Stimulated activated naive CD8-positive, alpha-beta T cell treated with anti-CD3 and anti-CD28 coated beads, Interleukin-15, Interleukin-2, amounts not matched to agents 100 ng/mL and 50 ng/mL, for 24 hours (primary cell): ENCODE results near the gene TNFRSF18.
A peak's percentile ranks its signal among the peaks of the same experiment; 100 is the strongest.

Experiments used
- H3K27ac Mint-ChIP-seq: one replicate; pipeline ENCODE4 v1.8.0; 2021; ENCODE audit warnings: mild to moderate bottlenecking, mixed read lengths
- H3K27me3 Mint-ChIP-seq: one replicate; pipeline ENCODE4 v1.8.0; 2021; ENCODE audit warnings: mixed read lengths
- H3K36me3 Mint-ChIP-seq: one replicate; pipeline ENCODE4 v1.8.0; 2021; ENCODE audit warnings: low read depth, mixed read lengths
- H3K4me1 Mint-ChIP-seq: one replicate; pipeline ENCODE4 v1.8.0; 2021; ENCODE audit warnings: low read depth, mixed read lengths
- H3K4me3 Mint-ChIP-seq: one replicate; pipeline ENCODE4 v1.8.0; 2021; ENCODE audit warnings: mild to moderate bottlenecking, mixed read lengths
- H3K9me3 Mint-ChIP-seq: one replicate; pipeline ENCODE4 v1.8.0; 2021; ENCODE audit warnings: mixed read lengths

Gene TNFRSF18

DNA sequence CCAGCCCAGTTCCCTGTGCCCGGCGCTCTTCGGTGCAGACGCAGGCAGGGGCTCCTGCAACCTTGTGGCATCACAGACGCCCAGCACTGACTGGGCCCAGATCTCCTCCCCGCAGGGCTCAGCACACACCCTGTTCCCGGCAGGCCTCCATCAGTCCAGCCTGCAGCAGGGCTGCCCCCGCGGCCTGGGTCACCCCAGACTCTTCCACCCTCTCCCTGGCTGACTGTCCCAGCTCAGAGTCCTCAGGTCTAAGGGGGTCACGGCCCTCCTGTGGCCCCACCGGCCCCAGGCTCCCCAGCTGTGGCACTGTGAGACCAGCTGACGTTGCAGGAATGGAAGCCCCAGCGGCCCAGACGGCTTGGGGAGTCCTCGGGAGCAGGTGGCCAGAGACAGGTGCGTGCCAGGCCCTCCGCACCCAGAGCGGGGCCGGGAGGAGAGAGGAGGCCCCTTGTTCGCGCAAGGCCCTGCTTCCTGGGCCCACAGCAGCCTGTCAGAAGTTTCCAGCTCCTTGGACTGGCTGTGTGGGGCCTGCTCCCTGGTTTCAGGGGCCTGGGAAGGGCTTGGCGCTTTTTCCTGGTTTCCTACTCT lies 29.9 kb upstream of the TNFRSF18 start:
- peaks cover 15% of the 10 kb centered on the region for H3K4me1 Mint-ChIP-seq
- no peak overlapping the region for H3K27ac Mint-ChIP-seq
- H3K9me3 Mint-ChIP-seq, result no peaks in the 10 kb centered on the region
- H3K36me3 Mint-ChIP-seq, result peaks cover 15% of the 10 kb centered on the region
- H3K27me3 Mint-ChIP-seq, result no peaks in the 10 kb centered on the region
- no peak overlapping the region for H3K4me3 Mint-ChIP-seq

DNA sequence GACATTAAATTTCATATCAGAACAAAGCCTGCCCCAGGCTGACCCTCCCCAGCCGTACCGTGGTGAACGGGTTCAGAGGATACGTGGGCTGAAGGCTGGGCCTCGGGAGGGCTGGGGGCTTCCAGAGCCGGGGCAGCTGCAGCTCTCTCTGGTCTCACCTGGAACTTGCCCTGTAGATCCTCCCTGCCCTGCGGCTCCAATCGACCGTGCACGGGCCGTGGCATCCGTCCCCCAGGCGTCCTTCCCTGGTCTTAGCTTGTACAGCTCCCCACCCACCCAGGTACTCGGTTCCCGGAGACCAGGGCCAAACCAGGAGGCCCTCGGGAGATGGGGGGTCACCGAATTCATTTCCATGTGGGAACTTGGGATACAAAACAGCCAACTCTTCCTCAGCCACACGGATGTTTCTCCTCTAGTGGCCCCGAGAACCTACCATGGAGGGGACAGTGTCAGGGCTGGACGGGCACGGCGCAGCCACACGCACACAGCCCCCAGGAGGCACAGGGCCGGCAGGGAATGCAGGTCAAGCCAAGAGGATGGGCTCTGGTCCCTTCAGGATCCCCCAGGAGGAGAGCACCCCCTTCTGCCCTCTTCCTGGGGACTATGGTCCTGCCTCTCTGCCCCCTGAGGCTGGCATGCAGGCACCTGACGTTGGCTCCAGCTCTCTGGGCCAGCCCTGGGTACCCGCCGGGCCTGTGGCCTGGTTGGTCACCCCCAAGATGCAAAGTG lies 28.8 kb upstream of the TNFRSF18 start:
- peaks cover 26% of the 10 kb centered on the region for H3K4me1 Mint-ChIP-seq
- H3K9me3 Mint-ChIP-seq, result no peaks in the 10 kb centered on the region
- no peak overlapping the region for H3K4me3 Mint-ChIP-seq
- peaks cover 19% of the 10 kb centered on the region for H3K36me3 Mint-ChIP-seq
- H3K27me3 Mint-ChIP-seq, result no peaks in the 10 kb centered on the region
- no peak overlapping the region for H3K27ac Mint-ChIP-seq

DNA sequence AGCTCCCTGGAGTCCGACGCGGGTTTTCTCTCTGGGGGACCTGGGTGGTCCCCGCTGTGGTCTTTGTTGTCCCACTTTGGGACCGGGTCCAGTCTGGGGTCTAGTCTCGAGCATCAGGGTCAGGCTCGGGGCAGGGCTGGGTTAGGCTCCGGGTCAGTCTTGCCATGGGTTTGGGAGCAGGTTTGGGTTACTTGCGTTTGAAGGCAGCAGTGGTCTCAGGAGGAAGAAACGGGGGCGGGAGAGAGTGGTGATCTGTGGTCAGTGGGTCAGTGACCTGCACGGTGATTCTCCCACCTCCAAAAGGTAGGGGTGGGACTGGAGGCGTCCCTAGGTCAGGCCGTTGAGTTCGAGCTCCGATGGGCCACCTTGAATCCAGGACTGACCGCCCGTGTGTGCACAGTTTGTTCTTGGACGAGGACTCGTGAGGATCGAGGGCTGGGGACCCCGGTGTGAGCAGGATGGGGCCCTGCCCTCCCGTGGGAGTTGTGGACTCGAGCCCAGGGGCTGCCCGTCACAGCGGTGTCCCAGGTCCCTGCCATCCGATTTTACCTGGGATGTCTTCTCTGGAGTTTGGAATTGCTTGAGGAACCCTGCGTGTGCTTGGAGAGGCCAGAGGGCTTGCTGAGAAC lies 27.9 kb upstream of the TNFRSF18 start:
- H3K36me3 Mint-ChIP-seq, result peaks cover 26% of the 10 kb centered on the region
- H3K27ac Mint-ChIP-seq, result peak overlapping the region; percentile 95
- no peaks in the 10 kb centered on the region for H3K27me3 Mint-ChIP-seq
- peaks cover 35% of the 10 kb centered on the region for H3K4me1 Mint-ChIP-seq
- H3K4me3 Mint-ChIP-seq, result peak overlapping the region; percentile 84
- H3K9me3 Mint-ChIP-seq, result no peaks in the 10 kb centered on the region

DNA sequence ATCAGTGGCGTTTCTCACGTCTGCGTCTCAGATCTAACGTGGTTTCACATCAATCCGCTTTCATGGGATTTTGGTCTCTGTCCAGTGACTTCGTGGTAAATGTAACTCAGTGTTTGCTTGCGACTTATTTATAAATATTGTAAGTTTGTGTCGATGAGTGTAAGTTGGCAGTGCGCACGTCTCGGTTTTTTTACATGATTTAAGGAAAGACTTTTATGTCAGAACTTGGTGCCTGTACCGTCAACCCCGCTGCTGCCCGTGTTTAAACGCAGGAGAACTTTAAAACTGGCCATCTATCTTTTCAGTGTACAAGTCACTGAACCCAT lies 27.1 kb upstream of the TNFRSF18 start:
- H3K9me3 Mint-ChIP-seq, result no peaks in the 10 kb centered on the region
- no peaks in the 10 kb centered on the region for H3K27me3 Mint-ChIP-seq
- H3K4me3 Mint-ChIP-seq, result peak overlapping the region; percentile 84
- peak overlapping the region; percentile 95 for H3K27ac Mint-ChIP-seq
- H3K4me1 Mint-ChIP-seq, result peaks cover 41% of the 10 kb centered on the region
- H3K36me3 Mint-ChIP-seq, result peaks cover 32% of the 10 kb centered on the region

DNA sequence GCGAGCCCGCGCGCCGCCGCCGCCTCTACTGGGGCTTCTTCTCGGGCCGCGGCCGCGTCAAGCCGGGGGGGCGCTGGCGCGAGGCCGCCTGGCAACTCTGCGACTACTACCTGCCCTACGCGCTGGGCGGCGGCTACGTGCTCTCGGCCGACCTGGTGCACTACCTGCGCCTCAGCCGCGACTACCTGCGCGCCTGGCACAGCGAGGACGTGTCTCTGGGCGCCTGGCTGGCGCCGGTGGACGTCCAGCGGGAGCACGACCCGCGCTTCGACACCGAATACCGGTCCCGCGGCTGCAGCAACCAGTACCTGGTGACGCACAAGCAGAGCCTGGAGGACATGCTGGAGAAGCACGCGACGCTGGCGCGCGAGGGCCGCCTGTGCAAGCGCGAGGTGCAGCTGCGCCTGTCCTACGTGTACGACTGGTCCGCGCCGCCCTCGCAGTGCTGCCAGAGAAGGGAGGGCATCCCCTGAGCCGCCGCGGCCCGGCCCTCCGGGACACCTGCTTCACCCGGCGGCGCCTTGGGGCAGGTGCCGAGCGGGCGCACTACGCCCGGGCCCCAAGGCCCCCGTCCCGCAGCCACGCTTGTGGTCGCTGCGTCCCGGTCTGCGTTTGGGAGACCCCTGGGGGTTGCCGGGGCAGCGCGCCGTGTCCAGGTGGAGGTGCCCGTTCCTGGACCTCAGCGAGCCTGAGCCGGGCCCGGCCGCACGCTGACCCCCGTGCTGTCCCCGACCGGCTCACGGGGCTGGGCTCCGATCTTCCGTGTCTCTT lies 26.6 kb upstream of the TNFRSF18 start:
- Mint-ChIP-seq H3K4me3 (peak overlapping the region; percentile 84), H3K36me3 (peaks cover 34% of the 10 kb centered on the region), H3K9me3 (no peaks in the 10 kb centered on the region), H3K27me3 (no peaks in the 10 kb centered on the region), H3K27ac (peak overlapping the region; percentile 95), H3K4me1 (peaks cover 42% of the 10 kb centered on the region)

DNA sequence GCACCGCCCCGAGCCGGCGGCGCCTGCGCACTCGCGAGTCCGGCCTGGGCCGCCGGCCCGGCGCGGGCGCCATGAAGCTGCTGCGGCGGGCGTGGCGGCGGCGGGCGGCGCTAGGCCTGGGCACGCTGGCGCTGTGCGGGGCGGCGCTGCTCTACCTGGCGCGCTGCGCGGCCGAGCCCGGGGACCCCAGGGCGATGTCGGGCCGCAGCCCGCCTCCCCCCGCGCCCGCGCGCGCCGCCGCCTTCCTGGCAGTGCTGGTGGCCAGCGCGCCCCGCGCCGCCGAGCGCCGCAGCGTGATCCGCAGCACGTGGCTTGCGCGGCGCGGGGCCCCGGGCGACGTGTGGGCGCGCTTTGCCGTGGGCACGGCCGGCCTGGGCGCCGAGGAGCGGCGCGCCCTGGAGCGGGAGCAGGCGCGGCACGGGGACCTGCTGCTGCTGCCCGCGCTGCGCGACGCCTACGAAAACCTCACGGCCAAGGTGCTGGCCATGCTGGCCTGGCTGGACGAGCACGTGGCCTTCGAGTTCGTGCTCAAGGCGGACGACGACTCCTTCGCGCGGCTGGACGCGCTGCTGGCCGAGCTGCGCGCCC lies 25.9 kb upstream of the TNFRSF18 start, which contains the start of gene B3GALT6:
B3GALT6 (plus strand) TSS at position 30 of the 588 bp plus-strand sequence; CDS start at position 72, 42 bp downstream.
- Mint-ChIP-seq H3K4me3 (peak within 1 kb of the TSS; percentile 94), H3K27me3 (no peaks in the 10 kb centered on the region), H3K4me1 (peaks cover 42% of the 10 kb centered on the region), H3K9me3 (no peaks in the 10 kb centered on the region), H3K27ac (peak within 1 kb of the TSS; percentile 86), H3K36me3 (peaks cover 34% of the 10 kb centered on the region)

DNA sequence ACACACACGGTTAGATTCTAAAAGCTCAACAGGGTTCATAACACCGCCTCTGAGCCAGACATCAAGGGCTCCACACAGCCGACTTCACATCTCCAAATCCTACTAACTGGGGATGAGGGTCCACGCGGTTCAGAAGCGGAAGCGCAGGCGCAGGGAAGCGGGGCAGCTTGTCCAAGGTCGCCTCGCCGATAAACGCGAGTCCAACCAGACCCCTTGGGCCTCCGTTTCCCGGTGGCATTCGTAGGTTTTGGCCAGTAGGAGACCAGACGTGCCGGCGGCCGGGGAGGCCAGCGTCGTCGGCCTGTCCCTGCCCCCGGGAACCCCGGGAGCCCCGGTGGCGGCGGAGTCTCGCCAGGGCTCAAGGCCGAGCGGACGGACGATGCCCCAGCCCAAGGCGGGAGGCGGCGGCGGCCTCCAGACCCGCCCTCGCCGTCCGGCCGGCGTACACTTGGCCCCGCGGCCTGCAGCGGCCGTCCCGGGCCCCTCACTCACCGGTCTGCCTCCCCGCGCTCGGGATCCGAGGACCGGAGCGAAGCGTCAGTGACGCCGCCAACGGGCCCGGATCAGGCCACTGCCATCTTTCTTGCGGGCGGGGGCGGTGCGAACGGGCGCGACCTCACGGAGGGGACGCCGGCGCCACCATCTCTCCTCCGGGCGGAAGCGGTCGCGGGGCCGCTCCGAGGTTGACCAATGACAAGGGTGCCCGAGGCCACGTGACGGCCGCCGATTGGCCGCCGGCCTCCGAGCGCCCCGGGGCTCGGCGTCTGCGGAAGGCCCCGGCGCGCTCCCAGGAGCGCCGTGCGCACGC lies 25.2 kb upstream of the TNFRSF18 start, which contains the start of gene SDF4:
SDF4 (minus strand) TSS at position 602 of the 808 bp plus-strand sequence. CDS start 3,229 bp downstream, outside the sequence.
- Mint-ChIP-seq H3K27me3 (no peaks in the 10 kb centered on the region), H3K9me3 (no peaks in the 10 kb centered on the region), H3K27ac (peak within 1 kb of the TSS; percentile 86), H3K36me3 (peaks cover 34% of the 10 kb centered on the region), H3K4me1 (peaks cover 42% of the 10 kb centered on the region), H3K4me3 (peak within 1 kb of the TSS; percentile 94)

DNA sequence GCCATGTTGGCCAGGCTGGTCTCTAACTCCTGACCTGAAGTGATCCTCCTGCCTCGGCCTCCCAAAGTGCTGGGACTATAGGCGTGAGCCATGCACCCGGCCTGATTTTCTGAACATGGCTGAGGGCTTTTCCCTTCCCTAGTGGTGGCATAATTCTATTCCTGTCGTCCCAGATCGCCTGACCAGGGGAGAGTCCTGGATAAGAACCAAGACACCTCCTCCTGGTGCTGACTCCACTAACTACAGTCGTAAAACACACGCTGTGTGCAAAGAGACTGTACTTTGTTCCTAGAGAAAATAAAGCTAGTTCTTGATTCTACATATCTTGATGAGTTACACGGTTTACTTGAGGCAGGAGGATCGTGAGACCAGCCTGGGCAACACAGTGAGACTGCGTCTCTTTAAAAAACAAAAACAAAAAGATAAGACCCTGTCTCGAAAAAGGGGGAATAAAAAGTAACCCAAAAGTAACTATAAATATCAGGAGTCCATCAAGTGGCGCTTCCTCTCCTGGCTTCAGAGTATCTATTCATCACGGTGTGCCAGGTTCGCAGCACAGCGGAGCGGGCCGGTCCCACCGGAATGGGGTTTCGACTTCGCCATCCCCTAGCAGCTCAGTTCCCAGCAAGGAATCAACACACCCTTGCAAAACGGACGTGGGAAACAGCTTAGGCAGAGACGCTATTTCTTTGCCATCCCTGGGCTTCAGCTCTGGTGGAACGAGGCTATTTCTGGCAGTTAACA lies 24.4 kb upstream of the TNFRSF18 start:
- no peaks in the 10 kb centered on the region for H3K27me3 Mint-ChIP-seq
- H3K36me3 Mint-ChIP-seq, result peaks cover 40% of the 10 kb centered on the region
- peaks cover 42% of the 10 kb centered on the region for H3K4me1 Mint-ChIP-seq
- H3K27ac Mint-ChIP-seq, result peak overlapping the region; percentile 86
- no peaks in the 10 kb centered on the region for H3K9me3 Mint-ChIP-seq
- H3K4me3 Mint-ChIP-seq, result peak overlapping the region; percentile 94

DNA sequence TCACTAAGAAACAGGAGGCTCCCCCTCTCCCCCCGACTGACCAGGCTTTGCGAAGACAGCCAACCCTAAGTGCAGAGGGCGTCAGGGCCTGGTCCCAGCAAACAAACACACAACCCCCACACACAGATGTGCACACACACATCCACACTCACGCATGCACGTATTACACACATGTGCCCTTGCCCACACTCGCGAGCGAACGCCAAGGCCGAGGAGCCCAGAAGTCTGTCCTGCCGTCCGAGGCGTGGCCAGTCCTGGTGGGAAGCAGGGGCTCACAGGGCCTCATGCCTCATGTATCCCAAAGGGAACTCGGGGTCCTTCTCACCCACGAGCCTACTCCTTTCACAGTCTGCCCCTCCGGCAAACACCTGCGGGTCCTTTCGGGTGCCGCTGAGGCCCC lies 23.4 kb upstream of the TNFRSF18 start:
- peaks cover 46% of the 10 kb centered on the region for H3K36me3 Mint-ChIP-seq
- H3K27ac Mint-ChIP-seq, result peak overlapping the region; percentile 80
- no peaks in the 10 kb centered on the region for H3K27me3 Mint-ChIP-seq
- no peaks in the 10 kb centered on the region for H3K9me3 Mint-ChIP-seq
- peak overlapping the region; percentile 94 for H3K4me3 Mint-ChIP-seq
- peaks cover 42% of the 10 kb centered on the region for H3K4me1 Mint-ChIP-seq

DNA sequence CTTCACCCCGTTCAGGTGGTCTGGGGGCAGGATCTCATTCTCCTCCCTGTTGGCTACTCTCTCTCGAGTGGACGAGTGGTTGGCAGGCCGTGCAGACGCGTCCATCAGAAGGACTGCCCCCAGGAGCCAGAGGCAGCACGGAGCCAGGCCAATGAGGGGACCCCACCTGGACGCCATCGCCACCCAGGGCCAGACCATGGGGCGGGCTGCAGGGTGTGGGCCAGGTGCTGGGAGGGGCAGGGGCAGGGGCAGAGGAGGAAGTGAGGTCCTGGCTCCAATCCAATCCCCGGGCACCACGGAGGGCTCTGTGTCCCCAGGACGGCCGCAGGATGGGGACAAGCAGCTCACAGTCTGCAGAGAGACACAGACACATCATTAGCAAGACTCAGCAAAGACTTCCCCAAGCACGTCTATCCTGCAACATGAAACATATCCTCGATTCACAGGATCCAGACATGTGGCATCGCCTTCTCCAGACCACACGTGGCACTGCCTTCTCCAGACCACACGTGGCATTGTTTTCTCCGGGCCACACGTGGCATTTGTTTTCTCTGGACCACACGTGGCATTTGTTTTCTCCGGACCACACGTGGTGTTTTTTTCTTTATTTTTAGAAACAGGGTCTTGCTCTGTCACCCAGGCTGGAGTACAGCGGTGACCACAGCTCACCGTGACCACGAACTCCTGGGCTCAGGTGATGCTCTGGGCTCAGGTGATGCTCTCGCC lies 22.4 kb upstream of the TNFRSF18 start:
- peaks cover 32% of the 10 kb centered on the region for H3K4me1 Mint-ChIP-seq
- peaks cover 41% of the 10 kb centered on the region for H3K36me3 Mint-ChIP-seq
- no peaks in the 10 kb centered on the region for H3K27me3 Mint-ChIP-seq
- no peak overlapping the region for H3K27ac Mint-ChIP-seq
- no peak overlapping the region for H3K4me3 Mint-ChIP-seq
- no peaks in the 10 kb centered on the region for H3K9me3 Mint-ChIP-seq

DNA sequence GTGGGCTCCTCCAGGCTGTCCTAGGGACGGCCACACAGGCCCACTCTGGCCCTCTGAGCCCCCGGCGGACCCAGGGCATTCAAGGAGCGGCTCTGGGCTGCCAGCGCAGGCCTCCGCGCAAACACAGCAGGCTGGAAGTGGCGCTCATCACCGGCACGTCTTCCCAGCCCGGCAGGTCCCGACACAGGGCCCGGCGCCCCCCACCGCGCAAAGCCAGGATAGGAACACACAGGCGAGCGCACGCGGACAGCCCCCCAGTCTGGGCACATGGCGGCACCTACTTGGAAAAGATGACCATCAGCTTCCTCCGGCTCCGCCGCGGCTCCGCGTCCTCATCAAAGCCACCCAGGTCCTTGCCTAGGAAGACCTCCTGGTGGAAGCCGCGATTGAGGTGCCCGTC lies 21.8 kb upstream of the TNFRSF18 start:
- Mint-ChIP-seq H3K27me3 (no peaks in the 10 kb centered on the region), H3K27ac (no peak overlapping the region), H3K4me1 (peaks cover 26% of the 10 kb centered on the region), H3K9me3 (no peaks in the 10 kb centered on the region), H3K36me3 (peaks cover 39% of the 10 kb centered on the region), H3K4me3 (no peak overlapping the region)

DNA sequence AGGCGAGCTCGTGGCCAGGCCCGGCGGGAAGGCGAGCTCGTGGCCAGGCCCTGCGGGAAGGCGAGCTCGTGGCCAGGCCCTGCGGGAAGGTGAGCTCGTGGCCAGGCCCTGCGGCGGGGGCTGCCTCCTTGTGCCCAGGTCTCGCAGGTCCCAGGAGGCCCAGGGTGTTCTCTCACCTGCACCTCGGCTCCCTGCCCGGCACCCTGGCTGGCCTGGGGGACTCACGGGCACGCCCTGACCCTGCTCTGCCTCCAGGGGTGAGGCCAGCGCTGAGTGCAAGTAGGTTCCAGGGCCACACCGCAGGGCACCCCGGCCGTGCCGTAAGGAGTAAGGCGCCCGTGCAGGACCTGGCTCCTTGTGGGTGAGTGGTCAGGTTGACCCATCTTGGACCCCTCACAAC lies 21.0 kb upstream of the TNFRSF18 start:
- Mint-ChIP-seq H3K27me3 (no peaks in the 10 kb centered on the region), H3K9me3 (no peaks in the 10 kb centered on the region), H3K4me3 (no peak overlapping the region), H3K4me1 (peaks cover 26% of the 10 kb centered on the region), H3K27ac (no peak overlapping the region), H3K36me3 (peaks cover 45% of the 10 kb centered on the region)
